Prostate gland (tissue), 2 donors: ENCODE measurements around the gene SEC63.
"Not testable (repeated sequence)": the region's sequence is repeated elsewhere in the genome, so short reads cannot be mapped to it uniquely, and the experiment has no call there.

Source experiments
- CTCF ChIP-seq, 4 experiments: fragments of 200-600 bp in 2 of 4; fragments of 450-650 bp in 2 of 4; sonication (generic) in 2 of 4; IDR thresholded peaks; 1 replicate in 3 of 4; 2 replicates in 1 of 4; pipeline ENCODE4 v1.5.1; 2016 to 2019; ENCODE audit warnings: antibody characterized with exemption in 4 of 4, mild to moderate bottlenecking in 2 of 4, moderate library complexity in 2 of 4
- POLR2A ChIP-seq: fragments of 450-650 bp; IDR thresholded peaks from one replicate; pipeline ENCODE4 v1.6.1; 2016; ENCODE audit warnings: antibody characterized with exemption, mild to moderate bottlenecking
- POLR2AphosphoS5 ChIP-seq: sonication (generic); formaldehyde crosslinking; IDR thresholded peaks from one replicate; pipeline ENCODE4 v1.6.1; 2017; ENCODE audit warnings: antibody characterized with exemption

GRCh38 chr6:107916961-107917360 lies 41.0 kb downstream of the SEC63 start:
- TF ChIP-seq CTCF (IDR thresholded peaks at IDR 0.05); POLR2A; POLR2AphosphoS5: not testable (repeated sequence)
